H1 (cell line): ENCODE results near the gene SLC11A1. TPM values are rescaled to one million over a fixed set of nuclear protein-coding genes. Genes with fewer than 3 reads are reported as not detected.

Experiments
- CTCF ChIA-PET: fragments of 300-600 bp; sonication (Branson Sonifier 250); formaldehyde crosslinking; loops from one replicate; lab custom pipeline; 2021; ENCODE audit not compliant: partially characterized antibody; lab: Charles Lee
- POLR2A ChIA-PET: fragments of 300-600 bp; sonication (Branson Sonifier 250); formaldehyde crosslinking; loops from one replicate; lab custom pipeline; 2021; ENCODE audit warnings: inconsistent platforms; ENCODE audit not compliant: partially characterized antibody; lab: Charles Lee
- DNase-seq, 2 experiments: peaks; one replicate each; pipeline versions ENCODE4 v3.0.0 to v3.0.0-alpha.2; 2010 to 2022; ENCODE audit warnings: low spot score in 2 of 2, low read depth in 1 of 2, mixed read lengths in 1 of 2
- FAIRE-seq: peaks from 2 replicates; lab custom pipeline; 2011; peaks lifted over from hg19 to GRCh38; lab: Jason Lieb, UNC
- H2AFZ ChIP-seq: 2 replicates; pipeline ENCODE4 v1.8.1; 2012; ENCODE audit warnings: low read length, inconsistent platforms
- H2AK5ac ChIP-seq: 2 replicates; pipeline ENCODE4 v1.6.1; 2013; ENCODE audit warnings: low read depth, low read length
- H2BK120ac ChIP-seq: replicated peaks from 2 replicates; pipeline ENCODE3; 2013; ENCODE audit warnings: low read depth, low read length, inconsistent platforms
- H2BK12ac ChIP-seq: 2 replicates; pipeline ENCODE4 v1.6.1; 2013; ENCODE audit warnings: low read depth, low read length
- H2BK15ac ChIP-seq: 2 replicates; pipeline ENCODE4 v1.6.1; 2013; ENCODE audit warnings: low read length
- H2BK20ac ChIP-seq: 2 replicates; pipeline ENCODE4 v1.6.1; 2013; ENCODE audit warnings: low read length
- H2BK5ac ChIP-seq: 2 replicates; pipeline ENCODE4 v1.6.1; 2013; ENCODE audit warnings: low read depth, low read length
- H3K14ac ChIP-seq: 2 replicates; pipeline ENCODE4 v1.6.1; 2013; ENCODE audit warnings: inconsistent platforms; ENCODE audit not compliant: insufficient read length
- H3K18ac ChIP-seq: 2 replicates; pipeline ENCODE4 v1.6.1; 2013; ENCODE audit warnings: low read length; ENCODE audit errors: extremely low read depth
- H3K23ac ChIP-seq: 2 replicates; pipeline ENCODE4 v1.6.1; 2013; ENCODE audit warnings: inconsistent platforms; ENCODE audit not compliant: insufficient read length
- H3K23me2 ChIP-seq: 2 replicates; pipeline ENCODE4 v1.6.1; 2013; ENCODE audit warnings: low read depth, low read length
- H3K27ac ChIP-seq: 2 replicates; pipeline ENCODE4 v1.6.1; 2011; ENCODE audit warnings: low read depth, low read length, inconsistent platforms
- H3K27me3 ChIP-seq, 4 experiments: replicated peaks in 1 of 4; 1 replicate in 1 of 4; 2 replicates in 3 of 4; pipeline versions ENCODE4 v1.6.1 to v1.8.1; 2011 to 2013; ENCODE audit warnings: low read length in 3 of 4, mild to moderate bottlenecking in 3 of 4, inconsistent platforms in 2 of 4, mixed read lengths in 2 of 4, moderate library complexity in 1 of 4; ENCODE audit not compliant: control insufficient read depth in 3 of 4, insufficient read depth in 3 of 4; ENCODE audit errors: extremely low read depth in 1 of 4
- H3K36me3 ChIP-seq, 4 experiments: 2 replicates each; pipeline versions ENCODE4 v1.6.1 to v1.8.1; 2011 to 2013; ENCODE audit warnings: mild to moderate bottlenecking in 4 of 4, low read length in 3 of 4, moderate library complexity in 2 of 4, control low read depth in 1 of 4, inconsistent platforms in 1 of 4; ENCODE audit not compliant: insufficient read depth in 4 of 4, control insufficient read depth in 2 of 4
- H3K4ac ChIP-seq: replicated peaks from 2 replicates; pipeline ENCODE3; 2013; ENCODE audit warnings: low read length, low read depth, mixed read lengths, inconsistent platforms; ENCODE audit not compliant: insufficient read length
- H3K4me1 ChIP-seq, 4 experiments: replicated peaks in 1 of 4; 1 replicate in 1 of 4; 2 replicates in 3 of 4; pipeline versions ENCODE4 v1.6.1 to v1.8.1; 2011 to 2013; ENCODE audit warnings: low read length in 3 of 4, inconsistent platforms in 2 of 4, mixed read lengths in 1 of 4; ENCODE audit not compliant: insufficient read depth in 4 of 4, control insufficient read depth in 3 of 4
- H3K4me2 ChIP-seq, 2 experiments: 2 replicates each; pipeline versions ENCODE4 v1.6.1 to v1.8.1; 2011 to 2013; ENCODE audit warnings: low read depth in 2 of 2, low read length in 2 of 2, control low read depth in 1 of 2, inconsistent platforms in 1 of 2, mild to moderate bottlenecking in 1 of 2; ENCODE audit not compliant: insufficient read depth in 1 of 2
- H3K4me3 ChIP-seq, 4 experiments: fragments of 200-600, 300-600 bp in 1 of 4; sonication (generic), shearing (Covaris generic), sonication (Bioruptor Twin) in 1 of 4; 2 replicates each; pipeline versions ENCODE4 v1.5.1 to v1.8.1; 2011 to 2016; ENCODE audit warnings: low read length in 4 of 4, low read depth in 3 of 4, control low read depth in 2 of 4, inconsistent platforms in 2 of 4, mild to moderate bottlenecking in 2 of 4, mixed read lengths in 1 of 4, moderate library complexity in 1 of 4; ENCODE audit not compliant: insufficient read depth in 2 of 4; ENCODE audit errors: extremely low read depth in 1 of 4
- H3K56ac ChIP-seq: replicated peaks from 2 replicates; pipeline ENCODE3; 2013; ENCODE audit warnings: low read depth, mild to moderate bottlenecking, mixed read lengths, low read length, inconsistent platforms; ENCODE audit not compliant: insufficient read length
- H3K79me1 ChIP-seq: 2 replicates; pipeline ENCODE4 v1.6.1; 2013; ENCODE audit warnings: low read depth, low read length, control low read depth
- H3K79me2 ChIP-seq, 2 experiments: 2 replicates each; pipeline versions ENCODE4 v1.6.1 to v1.8.1; 2012 to 2013; ENCODE audit warnings: low read length in 2 of 2, mild to moderate bottlenecking in 2 of 2, inconsistent platforms in 1 of 2; ENCODE audit not compliant: insufficient read depth in 2 of 2, control insufficient read depth in 1 of 2
- H3K9ac ChIP-seq, 4 experiments: replicated peaks in 1 of 4; 1 replicate in 1 of 4; 2 replicates in 3 of 4; pipeline versions ENCODE4 v1.6.1 to v1.8.1; 2011 to 2013; ENCODE audit warnings: low read depth in 3 of 4, low read length in 3 of 4, control low read depth in 2 of 4, mild to moderate bottlenecking in 2 of 4, moderate library complexity in 2 of 4, inconsistent platforms in 1 of 4; ENCODE audit errors: extremely low read depth in 1 of 4
- H3K9me3 ChIP-seq, 2 experiments: 2 replicates each; pipeline versions ENCODE4 v1.6.1 to v1.8.1; 2012 to 2013; ENCODE audit warnings: mild to moderate bottlenecking in 2 of 2, moderate library complexity in 2 of 2, control low read depth in 1 of 2, inconsistent platforms in 1 of 2, low read depth in 1 of 2, low read length in 1 of 2, mixed read lengths in 1 of 2; ENCODE audit not compliant: insufficient read depth in 2 of 2
- H4K20me1 ChIP-seq, 2 experiments: replicated peaks in 1 of 2; 2 replicates each; pipeline versions ENCODE3 to v1.8.1; 2011 to 2013; ENCODE audit warnings: inconsistent platforms in 2 of 2, low read length in 2 of 2, mild to moderate bottlenecking in 1 of 2; ENCODE audit not compliant: insufficient read depth in 2 of 2, control insufficient read depth in 1 of 2
- H4K5ac ChIP-seq: 2 replicates; pipeline ENCODE4 v1.6.1; 2013; ENCODE audit warnings: low read length, low read depth, mixed read lengths, inconsistent platforms; ENCODE audit not compliant: insufficient read length
- H4K8ac ChIP-seq: 2 replicates; pipeline ENCODE4 v1.8.0; 2013; ENCODE audit warnings: mild to moderate bottlenecking, moderate library complexity, low read length, inconsistent platforms; ENCODE audit not compliant: insufficient read depth; ENCODE audit errors: extremely low read depth
- H4K91ac ChIP-seq: replicated peaks from 2 replicates; pipeline ENCODE3; 2013; ENCODE audit warnings: low read length, mixed read lengths, inconsistent platforms; ENCODE audit not compliant: insufficient read length
- BCL11A ChIP-seq, 2 experiments: IDR thresholded peaks; one replicate each; pipeline ENCODE4 v1.6.1; 2011; ENCODE audit warnings: low read depth in 2 of 2, low read length in 2 of 2, mild to moderate bottlenecking in 2 of 2
- WGBS, 2 experiments: shearing (Covaris generic) in 1 of 2; methylation state at CpG; one replicate each; pipeline versions ENCODE4 v1.1.6 to v1.1.7; 2013 to 2015; ENCODE audit warnings: low lambda C conversion rate in 2 of 2, mixed read lengths in 2 of 2, inconsistent platforms in 1 of 2, low coverage in 1 of 2, missing lambda C conversion rate in 1 of 2; ENCODE audit not compliant: insufficient replicate concordance in 2 of 2, insufficient coverage in 1 of 2, insufficient read length in 1 of 2; ENCODE audit errors: extremely low coverage in 1 of 2, missing lambda C conversion rate in 1 of 2; 5-methylcytosine and 5-hydroxymethylcytosine counted together
- polyA plus RNA-seq, 7 experiments: library from polyadenylated mRNA; depleted of rRNA in 3 of 7; stranded (reverse) in 5 of 7; unstranded in 2 of 7; fragments of >200 nt in 5 of 7; fragments of 200-250 nt in 2 of 7; gene quantifications; 1 replicate in 5 of 7; 2 replicates in 1 of 7; 4 replicates in 1 of 7; pipeline versions ENCODE4 v1.2.1 to v1.2.3, GENCODE V29; 2011 to 2013; ENCODE audit warnings: missing spikeins in 2 of 7, mixed read lengths in 2 of 7
- total RNA-seq: library from RNA; stranded (reverse); fragmentation: NEBNext Ultra II Directional; extraction: Animal tissue kit (Norgen Biotek cat#: 25700); gene quantifications from 2 replicates; pipeline ENCODE4 v1.2.1, GENCODE V29; 2021

SLC11A1 gene
- total and polyA plus RNA-seq, 2 of the 8 experiments (the other 6 are each of a cell fraction or from before 2014, with no cell fraction given), result 0.20 to 0.43 TPM

GRCh38 chr2:218370410-218371063 lies 11.5 kb upstream of the SLC11A1 start:
- H2AFZ ChIP-seq, result no peak overlapping the region
- H3K9ac ChIP-seq, result no peak overlapping the region
- H2BK20ac ChIP-seq, result no peak overlapping the region
- H2AK5ac ChIP-seq, result 0 out of 2 replicates have a peak overlapping the region, but pooled peaks have one; percentile 39
- no peak overlapping the region for H3K27ac ChIP-seq
- H2BK15ac ChIP-seq, result no peak overlapping the region; the same call in 1 of the 2 replicates
- H3K79me1 ChIP-seq, result no peaks in the 10 kb centered on the region
- no peaks in the 10 kb centered on the region for H3K9me3 ChIP-seq
- no peak overlapping the region for H3K23ac ChIP-seq
- no peak overlapping the region for H2BK120ac ChIP-seq
- no peak overlapping the region for H3K4me2 ChIP-seq
- ChIA-PET CTCF (interaction anchor here (0.8 to 3.9 kb wide), 6 partner anchors 14 to 91 kb away, joined by 3 to 19 read pairs (median 4); partner anchors contain the start of gene CATIP), POLR2A (no interaction called here)
- H3K14ac ChIP-seq, result no peak overlapping the region
- no peak overlapping the region for H3K4ac ChIP-seq
- peak overlapping the region; percentile 66 for H4K91ac ChIP-seq
- H3K27me3 ChIP-seq, result no peaks in the 10 kb centered on the region
- H3K4me3 ChIP-seq, result no peak overlapping the region
- no peak overlapping the region for H3K56ac ChIP-seq
- H4K20me1 ChIP-seq, result no peaks in the 10 kb centered on the region
- DNase-seq (no peak), FAIRE-seq (no peak)
- H3K36me3 ChIP-seq, result no peaks in the 10 kb centered on the region
- H3K79me2 ChIP-seq, result no peaks in the 10 kb centered on the region
- no peak overlapping the region for H4K8ac ChIP-seq
- WGBS, 2 experiments, result 87% methylated on average over 11 of the region's 11 CpGs; no CpG with 5 or more reads in 1 of the 2 experiments
- H4K5ac ChIP-seq, result no peak overlapping the region
- H3K18ac ChIP-seq, result no peak overlapping the region
- H3K4me1 ChIP-seq, result peaks cover 0 to 3% (median 0%) of the 10 kb centered on the region in 4 experiments; a peak in 3 of 7 replicates
- peaks cover 7% of the 10 kb centered on the region; the same call in 1 of the 2 replicates for H3K23me2 ChIP-seq
- no peak overlapping the region for H2BK12ac ChIP-seq
- no peak overlapping the region for H2BK5ac ChIP-seq
- TF ChIP-seq BCL11A (IDR thresholded peaks at IDR 0.05; ENCODE audit: low read depth in 2 of 2, low read length in 2 of 2), result no peak
